H1 (cell line): ENCODE measurements around the gene LNPK. TPM values are rescaled to one million over a fixed set of nuclear protein-coding genes. Genes with fewer than 3 reads are reported as not detected.

Experiments
- CTCF ChIA-PET: fragments of 300-600 bp; sonication (Branson Sonifier 250); formaldehyde crosslinking; loops from one replicate; lab custom pipeline; 2021; ENCODE audit not compliant: partially characterized antibody; lab: Charles Lee
- POLR2A ChIA-PET: fragments of 300-600 bp; sonication (Branson Sonifier 250); formaldehyde crosslinking; loops from one replicate; lab custom pipeline; 2021; ENCODE audit warnings: inconsistent platforms; ENCODE audit not compliant: partially characterized antibody; lab: Charles Lee
- DNase-seq, 2 experiments: peaks; one replicate each; pipeline versions ENCODE4 v3.0.0 to v3.0.0-alpha.2; 2010 to 2022; ENCODE audit warnings: low spot score in 2 of 2, low read depth in 1 of 2, mixed read lengths in 1 of 2
- FAIRE-seq: peaks from 2 replicates; lab custom pipeline; 2011; peaks lifted over from hg19 to GRCh38; lab: Jason Lieb, UNC
- H2AFZ ChIP-seq: 2 replicates; pipeline ENCODE4 v1.8.1; 2012; ENCODE audit warnings: low read length, inconsistent platforms
- H2AK5ac ChIP-seq: 2 replicates; pipeline ENCODE4 v1.6.1; 2013; ENCODE audit warnings: low read depth, low read length
- H2BK120ac ChIP-seq: replicated peaks from 2 replicates; pipeline ENCODE3; 2013; ENCODE audit warnings: low read depth, low read length, inconsistent platforms
- H2BK12ac ChIP-seq: 2 replicates; pipeline ENCODE4 v1.6.1; 2013; ENCODE audit warnings: low read depth, low read length
- H2BK15ac ChIP-seq: 2 replicates; pipeline ENCODE4 v1.6.1; 2013; ENCODE audit warnings: low read length
- H2BK20ac ChIP-seq: 2 replicates; pipeline ENCODE4 v1.6.1; 2013; ENCODE audit warnings: low read length
- H2BK5ac ChIP-seq: 2 replicates; pipeline ENCODE4 v1.6.1; 2013; ENCODE audit warnings: low read depth, low read length
- H3K14ac ChIP-seq: 2 replicates; pipeline ENCODE4 v1.6.1; 2013; ENCODE audit warnings: inconsistent platforms; ENCODE audit not compliant: insufficient read length
- H3K18ac ChIP-seq: 2 replicates; pipeline ENCODE4 v1.6.1; 2013; ENCODE audit warnings: low read length; ENCODE audit errors: extremely low read depth
- H3K23ac ChIP-seq: 2 replicates; pipeline ENCODE4 v1.6.1; 2013; ENCODE audit warnings: inconsistent platforms; ENCODE audit not compliant: insufficient read length
- H3K23me2 ChIP-seq: 2 replicates; pipeline ENCODE4 v1.6.1; 2013; ENCODE audit warnings: low read depth, low read length
- H3K27ac ChIP-seq: 2 replicates; pipeline ENCODE4 v1.6.1; 2011; ENCODE audit warnings: low read depth, low read length, inconsistent platforms
- H3K27me3 ChIP-seq, 4 experiments: replicated peaks in 1 of 4; 1 replicate in 1 of 4; 2 replicates in 3 of 4; pipeline versions ENCODE4 v1.6.1 to v1.8.1; 2011 to 2013; ENCODE audit warnings: low read length in 3 of 4, mild to moderate bottlenecking in 3 of 4, inconsistent platforms in 2 of 4, mixed read lengths in 2 of 4, moderate library complexity in 1 of 4; ENCODE audit not compliant: control insufficient read depth in 3 of 4, insufficient read depth in 3 of 4; ENCODE audit errors: extremely low read depth in 1 of 4
- H3K36me3 ChIP-seq, 4 experiments: 2 replicates each; pipeline versions ENCODE4 v1.6.1 to v1.8.1; 2011 to 2013; ENCODE audit warnings: mild to moderate bottlenecking in 4 of 4, low read length in 3 of 4, moderate library complexity in 2 of 4, control low read depth in 1 of 4, inconsistent platforms in 1 of 4; ENCODE audit not compliant: insufficient read depth in 4 of 4, control insufficient read depth in 2 of 4
- H3K4ac ChIP-seq: replicated peaks from 2 replicates; pipeline ENCODE3; 2013; ENCODE audit warnings: low read length, low read depth, mixed read lengths, inconsistent platforms; ENCODE audit not compliant: insufficient read length
- H3K4me1 ChIP-seq, 4 experiments: replicated peaks in 1 of 4; 1 replicate in 1 of 4; 2 replicates in 3 of 4; pipeline versions ENCODE4 v1.6.1 to v1.8.1; 2011 to 2013; ENCODE audit warnings: low read length in 3 of 4, inconsistent platforms in 2 of 4, mixed read lengths in 1 of 4; ENCODE audit not compliant: insufficient read depth in 4 of 4, control insufficient read depth in 3 of 4
- H3K4me2 ChIP-seq, 2 experiments: 2 replicates each; pipeline versions ENCODE4 v1.6.1 to v1.8.1; 2011 to 2013; ENCODE audit warnings: low read depth in 2 of 2, low read length in 2 of 2, control low read depth in 1 of 2, inconsistent platforms in 1 of 2, mild to moderate bottlenecking in 1 of 2; ENCODE audit not compliant: insufficient read depth in 1 of 2
- H3K4me3 ChIP-seq, 4 experiments: fragments of 200-600, 300-600 bp in 1 of 4; sonication (generic), shearing (Covaris generic), sonication (Bioruptor Twin) in 1 of 4; 2 replicates each; pipeline versions ENCODE4 v1.5.1 to v1.8.1; 2011 to 2016; ENCODE audit warnings: low read length in 4 of 4, low read depth in 3 of 4, control low read depth in 2 of 4, inconsistent platforms in 2 of 4, mild to moderate bottlenecking in 2 of 4, mixed read lengths in 1 of 4, moderate library complexity in 1 of 4; ENCODE audit not compliant: insufficient read depth in 2 of 4; ENCODE audit errors: extremely low read depth in 1 of 4
- H3K56ac ChIP-seq: replicated peaks from 2 replicates; pipeline ENCODE3; 2013; ENCODE audit warnings: low read depth, mild to moderate bottlenecking, mixed read lengths, low read length, inconsistent platforms; ENCODE audit not compliant: insufficient read length
- H3K79me1 ChIP-seq: 2 replicates; pipeline ENCODE4 v1.6.1; 2013; ENCODE audit warnings: low read depth, low read length, control low read depth
- H3K79me2 ChIP-seq, 2 experiments: 2 replicates each; pipeline versions ENCODE4 v1.6.1 to v1.8.1; 2012 to 2013; ENCODE audit warnings: low read length in 2 of 2, mild to moderate bottlenecking in 2 of 2, inconsistent platforms in 1 of 2; ENCODE audit not compliant: insufficient read depth in 2 of 2, control insufficient read depth in 1 of 2
- H3K9ac ChIP-seq, 4 experiments: replicated peaks in 1 of 4; 1 replicate in 1 of 4; 2 replicates in 3 of 4; pipeline versions ENCODE4 v1.6.1 to v1.8.1; 2011 to 2013; ENCODE audit warnings: low read depth in 3 of 4, low read length in 3 of 4, control low read depth in 2 of 4, mild to moderate bottlenecking in 2 of 4, moderate library complexity in 2 of 4, inconsistent platforms in 1 of 4; ENCODE audit errors: extremely low read depth in 1 of 4
- H3K9me3 ChIP-seq, 2 experiments: 2 replicates each; pipeline versions ENCODE4 v1.6.1 to v1.8.1; 2012 to 2013; ENCODE audit warnings: mild to moderate bottlenecking in 2 of 2, moderate library complexity in 2 of 2, control low read depth in 1 of 2, inconsistent platforms in 1 of 2, low read depth in 1 of 2, low read length in 1 of 2, mixed read lengths in 1 of 2; ENCODE audit not compliant: insufficient read depth in 2 of 2
- H4K20me1 ChIP-seq, 2 experiments: replicated peaks in 1 of 2; 2 replicates each; pipeline versions ENCODE3 to v1.8.1; 2011 to 2013; ENCODE audit warnings: inconsistent platforms in 2 of 2, low read length in 2 of 2, mild to moderate bottlenecking in 1 of 2; ENCODE audit not compliant: insufficient read depth in 2 of 2, control insufficient read depth in 1 of 2
- H4K5ac ChIP-seq: 2 replicates; pipeline ENCODE4 v1.6.1; 2013; ENCODE audit warnings: low read length, low read depth, mixed read lengths, inconsistent platforms; ENCODE audit not compliant: insufficient read length
- H4K8ac ChIP-seq: 2 replicates; pipeline ENCODE4 v1.8.0; 2013; ENCODE audit warnings: mild to moderate bottlenecking, moderate library complexity, low read length, inconsistent platforms; ENCODE audit not compliant: insufficient read depth; ENCODE audit errors: extremely low read depth
- H4K91ac ChIP-seq: replicated peaks from 2 replicates; pipeline ENCODE3; 2013; ENCODE audit warnings: low read length, mixed read lengths, inconsistent platforms; ENCODE audit not compliant: insufficient read length
- E2F6 ChIP-seq: IDR thresholded peaks from 2 replicates; pipeline ENCODE4 v1.6.1; 2012; ENCODE audit warnings: inconsistent platforms
- EP300 ChIP-seq, 2 experiments: IDR thresholded peaks; 1 replicate in 1 of 2; 2 replicates in 1 of 2; pipeline ENCODE4 v1.6.1; 2011 to 2012; ENCODE audit warnings: low read depth in 2 of 2, low read length in 2 of 2, mild to moderate bottlenecking in 2 of 2, borderline replicate concordance in 1 of 2, inconsistent platforms in 1 of 2, moderate library complexity in 1 of 2
- GABPA ChIP-seq: IDR thresholded peaks from 2 replicates; pipeline ENCODE4 v1.6.1; 2011; ENCODE audit warnings: mild to moderate bottlenecking, low read length, moderate library complexity, borderline replicate concordance; ENCODE audit not compliant: insufficient read depth
- GTF2F1 ChIP-seq: IDR thresholded peaks from 2 replicates; pipeline ENCODE4 v1.6.1; 2012; ENCODE audit warnings: low read depth, low read length, improper control_type of control experiment, borderline replicate concordance
- RFX5 ChIP-seq: IDR thresholded peaks from 2 replicates; pipeline ENCODE4 v1.6.1; 2011; ENCODE audit warnings: low read depth, low read length, improper control_type of control experiment, borderline replicate concordance
- RXRA ChIP-seq: IDR thresholded peaks from 2 replicates; pipeline ENCODE4 v1.6.1; 2011; ENCODE audit warnings: low read depth, mild to moderate bottlenecking, low read length, moderate library complexity; ENCODE audit not compliant: insufficient read depth
- SIRT6 ChIP-seq: IDR thresholded peaks from one replicate; pipeline ENCODE4 v1.7.1; 2012; ENCODE audit warnings: low read length, inconsistent platforms
- SP1 ChIP-seq: IDR thresholded peaks from 2 replicates; pipeline ENCODE4 v1.6.1; 2011; ENCODE audit warnings: low read depth, low read length
- TBP ChIP-seq: IDR thresholded peaks from 2 replicates; pipeline ENCODE4 v1.6.1; 2011; ENCODE audit warnings: low read depth, low read length, improper control_type of control experiment
- YY1 ChIP-seq: IDR thresholded peaks from 2 replicates; pipeline ENCODE4 v1.6.1; 2011; ENCODE audit warnings: low read depth, mild to moderate bottlenecking, low read length
- WGBS, 2 experiments: shearing (Covaris generic) in 1 of 2; methylation state at CpG; one replicate each; pipeline versions ENCODE4 v1.1.6 to v1.1.7; 2013 to 2015; ENCODE audit warnings: low lambda C conversion rate in 2 of 2, mixed read lengths in 2 of 2, inconsistent platforms in 1 of 2, low coverage in 1 of 2, missing lambda C conversion rate in 1 of 2; ENCODE audit not compliant: insufficient replicate concordance in 2 of 2, insufficient coverage in 1 of 2, insufficient read length in 1 of 2; ENCODE audit errors: extremely low coverage in 1 of 2, missing lambda C conversion rate in 1 of 2; 5-methylcytosine and 5-hydroxymethylcytosine counted together
- polyA plus RNA-seq, 7 experiments: library from polyadenylated mRNA; depleted of rRNA in 3 of 7; stranded (reverse) in 5 of 7; unstranded in 2 of 7; fragments of >200 nt in 5 of 7; fragments of 200-250 nt in 2 of 7; gene quantifications; 1 replicate in 5 of 7; 2 replicates in 1 of 7; 4 replicates in 1 of 7; pipeline versions ENCODE4 v1.2.1 to v1.2.3, GENCODE V29; 2011 to 2013; ENCODE audit warnings: missing spikeins in 2 of 7, mixed read lengths in 2 of 7
- total RNA-seq: library from RNA; stranded (reverse); fragmentation: NEBNext Ultra II Directional; extraction: Animal tissue kit (Norgen Biotek cat#: 25700); gene quantifications from 2 replicates; pipeline ENCODE4 v1.2.1, GENCODE V29; 2021
- TF ChIP-seq, protein P1 (sequence below), 3 experiments: IDR thresholded peaks; 1 replicate in 2 of 3; 2 replicates in 1 of 3; pipeline versions ENCODE4 v1.5.1 to v1.6.1; 2011; ENCODE audit warnings: low read length in 3 of 3, mild to moderate bottlenecking in 3 of 3, inconsistent platforms in 2 of 3, low read depth in 1 of 3, moderate library complexity in 1 of 3; ENCODE audit not compliant: insufficient read depth in 1 of 3; ENCODE audit errors: control extremely low read depth in 1 of 3

LNPK gene
- total and polyA plus RNA-seq, 2 of the 8 experiments (the other 6 are each of a cell fraction or from before 2014, with no cell fraction given), result 3.1 to 10.3 TPM

- no peak overlapping the region for H2BK20ac ChIP-seq
- H2BK15ac ChIP-seq, result no peak overlapping the region
- H3K4me1 ChIP-seq, result peaks cover 0 to 7% (median 0%) of the 10 kb centered on the region in 4 experiments; a peak in 2 of 7 replicates
- H3K23me2 ChIP-seq, result no peaks in the 10 kb centered on the region
- no peak overlapping the region for H3K18ac ChIP-seq
- H2BK120ac ChIP-seq, result no peak overlapping the region
- ChIA-PET CTCF (no interaction called here), POLR2A (interaction anchor here (1.6 kb wide), 1 partner anchor 9 kb away, joined by 3 read pairs; no protein-coding TSS in a partner anchor)
- no peak overlapping the region for H2AFZ ChIP-seq
- H3K9ac ChIP-seq, result no peak overlapping the region
- H3K4ac ChIP-seq, result no peak overlapping the region
- no peaks in the 10 kb centered on the region for H3K9me3 ChIP-seq
- H4K20me1 ChIP-seq, result no peaks in the 10 kb centered on the region
- no peaks in the 10 kb centered on the region for H3K36me3 ChIP-seq
- H4K5ac ChIP-seq, result no peak overlapping the region
- H3K79me1 ChIP-seq, result no peaks in the 10 kb centered on the region
- H3K27me3 ChIP-seq, result no peaks in the 10 kb centered on the region
- no peak overlapping the region for H4K8ac ChIP-seq
- H2BK12ac ChIP-seq, result no peak overlapping the region
- no peak overlapping the region for H4K91ac ChIP-seq
- H3K14ac ChIP-seq, result no peak overlapping the region
- no peak overlapping the region for H3K27ac ChIP-seq
- DNase-seq, result no peak
- H3K23ac ChIP-seq, result no peak overlapping the region
- H3K4me2 ChIP-seq, result no peak overlapping the region
- H2BK5ac ChIP-seq, result no peak overlapping the region
- WGBS, 2 experiments, result 89 to 100% methylated on average over 1 to 2 of the region's 2 CpGs
- H3K4me3 ChIP-seq, result no peak overlapping the region
- no peak overlapping the region for H2AK5ac ChIP-seq
- H3K56ac ChIP-seq, result no peak overlapping the region
- H3K79me2 ChIP-seq, result no peaks in the 10 kb centered on the region
- no peak for FAIRE-seq
- TF ChIP-seq SP1 (no peak), RFX5 (no peak), EP300 (IDR thresholded peaks at IDR 0.05; ENCODE audit: borderline replicate concordance in 1 of 2, low read depth in 2 of 2, low read length in 2 of 2) (no peak), GABPA (no peak), SIRT6 (no peak), TBP (no peak), RXRA (no peak), E2F6 (no peak), YY1 (no peak), GTF2F1 (no peak)
- TF ChIP-seq, protein P1, sequence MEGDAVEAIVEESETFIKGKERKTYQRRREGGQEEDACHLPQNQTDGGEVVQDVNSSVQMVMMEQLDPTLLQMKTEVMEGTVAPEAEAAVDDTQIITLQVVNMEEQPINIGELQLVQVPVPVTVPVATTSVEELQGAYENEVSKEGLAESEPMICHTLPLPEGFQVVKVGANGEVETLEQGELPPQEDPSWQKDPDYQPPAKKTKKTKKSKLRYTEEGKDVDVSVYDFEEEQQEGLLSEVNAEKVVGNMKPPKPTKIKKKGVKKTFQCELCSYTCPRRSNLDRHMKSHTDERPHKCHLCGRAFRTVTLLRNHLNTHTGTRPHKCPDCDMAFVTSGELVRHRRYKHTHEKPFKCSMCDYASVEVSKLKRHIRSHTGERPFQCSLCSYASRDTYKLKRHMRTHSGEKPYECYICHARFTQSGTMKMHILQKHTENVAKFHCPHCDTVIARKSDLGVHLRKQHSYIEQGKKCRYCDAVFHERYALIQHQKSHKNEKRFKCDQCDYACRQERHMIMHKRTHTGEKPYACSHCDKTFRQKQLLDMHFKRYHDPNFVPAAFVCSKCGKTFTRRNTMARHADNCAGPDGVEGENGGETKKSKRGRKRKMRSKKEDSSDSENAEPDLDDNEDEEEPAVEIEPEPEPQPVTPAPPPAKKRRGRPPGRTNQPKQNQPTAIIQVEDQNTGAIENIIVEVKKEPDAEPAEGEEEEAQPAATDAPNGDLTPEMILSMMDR (IDR thresholded peaks at IDR 0.05; ENCODE audit: control extremely low read depth in 1 of 3, insufficient read depth in 1 of 3, low read depth in 1 of 3, low read length in 3 of 3), result no peak
These were observed 17.2 kb downstream of the LNPK start for GRCh38 chr2:175984846-175985245.
